Kidney (tissue), 14 donors: ENCODE data around the gene FZD8. TPM values are rescaled to one million over a fixed set of nuclear protein-coding genes. Genes with fewer than 3 reads are reported as not detected.
"Not testable (repeated sequence)": the region's sequence is repeated elsewhere in the genome, so short reads cannot be mapped to it uniquely, and the experiment has no call there.

ENCODE experiments used
- DNase-seq, 5 donors: peaks; one replicate each; pipeline ENCODE4 v3.0.0-alpha.2; 2013 to 2020
- FAIRE-seq: peaks from 2 replicates; lab custom pipeline; 2012; peaks lifted over from hg19 to GRCh38; lab: Jason Lieb, UNC
- H3K27ac ChIP-seq, 2 donors: one replicate each; pipeline ENCODE4 v1.7.0; 2013; ENCODE audit warnings: low read depth in 2 of 2, low read length in 2 of 2, inconsistent platforms in 1 of 2
- H3K27me3 ChIP-seq: one replicate; pipeline ENCODE4 v1.7.1; 2013; ENCODE audit warnings: low read length, inconsistent platforms; ENCODE audit not compliant: control insufficient read depth, insufficient read depth
- H3K36me3 ChIP-seq, 3 donors: one replicate each; pipeline versions ENCODE4 v1.7.0 to v1.7.1; 2013; ENCODE audit warnings: low read length in 3 of 3, control low read depth in 1 of 3, inconsistent platforms in 1 of 3; ENCODE audit not compliant: insufficient read depth in 3 of 3, control insufficient read depth in 2 of 3
- H3K4me1 ChIP-seq, 3 donors: one replicate each; pipeline versions ENCODE4 v1.7.0 to v1.7.1; 2013; ENCODE audit warnings: low read length in 3 of 3, inconsistent platforms in 1 of 3, low read depth in 1 of 3; ENCODE audit not compliant: control insufficient read depth in 2 of 3, insufficient read depth in 2 of 3
- H3K4me3 ChIP-seq, 3 donors: one replicate each; pipeline versions ENCODE4 v1.7.0 to v1.8.1; 2013; ENCODE audit warnings: low read length in 3 of 3, control low read depth in 1 of 3, inconsistent platforms in 1 of 3
- H3K9ac ChIP-seq, 3 donors: one replicate each; pipeline versions ENCODE4 v1.7.0 to v1.7.1; 2013; ENCODE audit warnings: low read length in 3 of 3, control low read depth in 1 of 3, inconsistent platforms in 1 of 3
- H3K9me3 ChIP-seq, 3 donors: one replicate each; pipeline versions ENCODE4 v1.7.0 to v1.7.1; 2013; ENCODE audit warnings: low read length in 3 of 3, control low read depth in 1 of 3, inconsistent platforms in 1 of 3; ENCODE audit not compliant: control insufficient read depth in 2 of 3, insufficient read depth in 1 of 3
- intact Hi-C: fragments of 100-400 bp; cut with DNase I; formaldehyde crosslinking; loops from one replicate; pipeline ENCODE4 v1.11.1; 2022
- polyA plus RNA-seq: library from polyadenylated mRNA; stranded (reverse); fragments of 350-450 nt; fragmentation: Illumina TruSeq; extraction: RNeasy Lipid Tissue Mini Kit (QIAGEN cat#74804); gene quantifications from one replicate; pipeline ENCODE4 v1.2.3, GENCODE V29; 2014; ENCODE audit warnings: low read depth, low replicate concordance; ENCODE audit not compliant: insufficient read depth
- total RNA-seq: library from RNA; stranded (reverse); fragmentation: NEBNext Ultra II Directional; extraction: Animal tissue kit (Norgen Biotek cat#: 25700); gene quantifications from one replicate; pipeline ENCODE4 v1.2.1, GENCODE V29; 2021
- TF ChIP-seq, protein P1 (sequence below): IDR thresholded peaks from 3 replicates; pipeline ENCODE4 v1.5.1; 2012; ENCODE audit warnings: mild to moderate bottlenecking, moderate library complexity, borderline replicate concordance; ENCODE audit not compliant: insufficient read depth; ENCODE audit errors: extremely low read depth
- donor health status: control.
- donor health status: control.
- donor health status: control.
- donor health status: control.
- donor health status: control.
- donor health status: DM: yes; HTN: yes; CAD: no.
- donor health status: Normal renal cell carcinoma (clear cell type).

FZD8 gene
- total and polyA plus RNA-seq, 2 donors from 2014 or later = 10.8 to 18.8 TPM

DNA sequence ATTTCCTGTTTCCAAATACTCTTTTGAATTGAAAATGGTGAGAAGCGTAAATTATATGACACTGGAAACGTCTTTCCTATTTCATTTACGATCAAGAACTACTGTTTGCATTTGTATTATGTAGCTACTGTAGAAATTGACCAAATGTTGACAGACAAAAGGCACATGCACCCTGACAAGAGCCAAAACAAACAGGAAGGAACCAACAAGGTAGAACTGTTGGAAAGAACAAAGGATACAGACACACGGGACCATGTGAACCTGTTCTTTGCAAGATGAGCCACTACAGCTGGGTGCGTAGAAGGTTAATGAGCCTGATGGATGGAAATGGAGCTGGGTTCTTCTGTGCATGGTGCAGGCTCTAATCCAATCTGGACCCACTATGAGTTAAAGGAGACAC, 48.4 kb upstream of the FZD8 start:
- peak in 1 of 5 donors; percentile 47 for DNase-seq
- TF ChIP-seq, protein P1, sequence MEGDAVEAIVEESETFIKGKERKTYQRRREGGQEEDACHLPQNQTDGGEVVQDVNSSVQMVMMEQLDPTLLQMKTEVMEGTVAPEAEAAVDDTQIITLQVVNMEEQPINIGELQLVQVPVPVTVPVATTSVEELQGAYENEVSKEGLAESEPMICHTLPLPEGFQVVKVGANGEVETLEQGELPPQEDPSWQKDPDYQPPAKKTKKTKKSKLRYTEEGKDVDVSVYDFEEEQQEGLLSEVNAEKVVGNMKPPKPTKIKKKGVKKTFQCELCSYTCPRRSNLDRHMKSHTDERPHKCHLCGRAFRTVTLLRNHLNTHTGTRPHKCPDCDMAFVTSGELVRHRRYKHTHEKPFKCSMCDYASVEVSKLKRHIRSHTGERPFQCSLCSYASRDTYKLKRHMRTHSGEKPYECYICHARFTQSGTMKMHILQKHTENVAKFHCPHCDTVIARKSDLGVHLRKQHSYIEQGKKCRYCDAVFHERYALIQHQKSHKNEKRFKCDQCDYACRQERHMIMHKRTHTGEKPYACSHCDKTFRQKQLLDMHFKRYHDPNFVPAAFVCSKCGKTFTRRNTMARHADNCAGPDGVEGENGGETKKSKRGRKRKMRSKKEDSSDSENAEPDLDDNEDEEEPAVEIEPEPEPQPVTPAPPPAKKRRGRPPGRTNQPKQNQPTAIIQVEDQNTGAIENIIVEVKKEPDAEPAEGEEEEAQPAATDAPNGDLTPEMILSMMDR = no peak

DNA sequence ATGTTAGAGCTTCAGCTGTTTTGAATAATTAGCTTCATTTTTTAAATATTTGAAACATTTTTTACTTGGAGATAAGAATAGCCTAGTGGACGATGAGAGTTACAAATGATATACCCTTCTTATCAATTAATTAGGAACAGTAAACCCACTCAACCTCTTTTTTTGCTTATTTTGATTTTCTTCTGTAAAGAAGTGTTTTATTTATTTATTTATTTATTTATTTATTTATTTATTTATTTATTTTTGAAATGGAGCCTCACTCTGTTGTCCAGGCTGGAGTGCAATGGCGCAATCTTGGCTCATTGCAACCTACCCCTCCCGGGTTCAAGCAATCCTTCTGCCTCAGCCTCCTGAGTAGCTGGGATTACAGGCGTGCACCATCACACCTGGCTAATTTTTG, 43.8 kb upstream of the FZD8 start:
- H3K9me3 ChIP-seq, FAIRE-seq, H3K9ac ChIP-seq, DNase-seq, H3K4me1 ChIP-seq, H3K36me3 ChIP-seq, intact Hi-C loops, H3K27me3 ChIP-seq, H3K27ac ChIP-seq: not testable (repeated sequence)
- peak overlapping the region in 2 of 3 donors; percentile 54 to 67 for H3K4me3 ChIP-seq

More for the DNA sequence above, 48.4 kb upstream of the FZD8 start:
- no peak for FAIRE-seq
- Histone ChIP-seq H3K27ac (no peak overlapping the region), H3K9me3 (no peaks in the 10 kb centered on the region), H3K4me3 (no peak overlapping the region), H3K27me3 (no peaks in the 10 kb centered on the region), H3K36me3 (no peaks in the 10 kb centered on the region), H3K4me1 (no peaks in the 10 kb centered on the region), H3K9ac (no peak overlapping the region)
- intact Hi-C loops = no loop called here

DNA sequence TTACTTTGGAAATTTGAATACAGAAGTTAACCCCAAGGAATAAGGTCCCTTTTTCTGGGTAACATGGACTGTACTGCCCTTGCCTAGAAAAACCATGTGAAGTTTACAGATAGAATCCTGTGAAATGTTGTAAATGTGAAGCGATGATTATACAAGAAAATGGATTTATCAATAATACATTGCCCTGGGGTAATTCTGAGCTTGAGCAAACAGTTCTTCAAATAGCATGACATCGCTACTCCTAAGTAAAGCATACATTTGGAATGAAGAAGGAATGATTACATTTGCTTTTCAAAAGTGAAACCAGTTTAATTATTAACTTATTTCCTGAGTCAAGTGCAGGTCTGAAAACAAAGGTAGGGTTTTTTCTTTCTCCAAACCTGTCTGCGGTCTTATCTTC, 43.3 kb upstream of the FZD8 start:
- DNase-seq = peak in 2 of 5 donors; percentile 57 to 64
- Histone ChIP-seq H3K27ac (peak overlapping the region in 1 of 2 donors; percentile 15), H3K27me3 (no peaks in the 10 kb centered on the region), H3K9ac (no peak overlapping the region), H3K9me3 (no peaks in the 10 kb centered on the region), H3K36me3 (no peaks in the 10 kb centered on the region), H3K4me3 (peak overlapping the region in 2 of 3 donors; percentile 54 to 67), H3K4me1 (no peaks in the 10 kb centered on the region)
- TF ChIP-seq, protein P1 = no peak
- intact Hi-C loops = no loop called here
- FAIRE-seq = peak; percentile 52

DNA sequence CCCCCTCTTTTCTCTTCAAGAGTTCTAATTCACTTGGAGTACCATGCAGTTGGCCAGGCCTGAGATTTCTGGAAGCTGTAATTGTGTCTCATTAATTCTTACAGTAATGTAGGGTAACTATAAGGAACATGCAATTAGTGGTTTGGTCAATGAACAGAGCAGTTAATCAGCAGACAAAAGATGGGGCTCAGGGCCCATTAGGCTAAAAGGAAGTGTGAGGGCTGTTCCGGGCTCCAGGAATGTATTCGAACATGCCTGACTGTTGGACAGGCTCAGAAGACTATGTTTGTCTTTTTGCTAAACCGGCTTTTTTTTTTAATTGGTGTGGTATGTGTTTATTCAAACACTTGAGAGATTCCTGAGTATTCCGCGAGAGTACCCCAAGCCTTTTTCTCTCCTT, 42.5 kb upstream of the FZD8 start:
- TF ChIP-seq, protein P1 = no peak
- no peak for FAIRE-seq
- Histone ChIP-seq H3K9ac (no peak overlapping the region), H3K27ac (no peak overlapping the region), H3K4me3 (no peak overlapping the region), H3K27me3 (no peaks in the 10 kb centered on the region), H3K4me1 (no peaks in the 10 kb centered on the region), H3K36me3 (no peaks in the 10 kb centered on the region), H3K9me3 (no peaks in the 10 kb centered on the region)
- intact Hi-C loops = no loop called here
- no peak for DNase-seq
